Endothelial cell of coronary artery (primary cell): ENCODE results near the gene AVPR1A. TPM values are rescaled to one million over a fixed set of nuclear protein-coding genes. Genes with fewer than 3 reads are reported as not detected.

Experiments used
- total RNA-seq: library from RNA; depleted of rRNA; stranded (reverse); fragments of >200 nt; gene quantifications from 2 replicates; pipeline ENCODE4 v1.2.3, GENCODE V29; 2014

AVPR1A gene
- total RNA-seq: not detected in 2 replicates

DNA sequence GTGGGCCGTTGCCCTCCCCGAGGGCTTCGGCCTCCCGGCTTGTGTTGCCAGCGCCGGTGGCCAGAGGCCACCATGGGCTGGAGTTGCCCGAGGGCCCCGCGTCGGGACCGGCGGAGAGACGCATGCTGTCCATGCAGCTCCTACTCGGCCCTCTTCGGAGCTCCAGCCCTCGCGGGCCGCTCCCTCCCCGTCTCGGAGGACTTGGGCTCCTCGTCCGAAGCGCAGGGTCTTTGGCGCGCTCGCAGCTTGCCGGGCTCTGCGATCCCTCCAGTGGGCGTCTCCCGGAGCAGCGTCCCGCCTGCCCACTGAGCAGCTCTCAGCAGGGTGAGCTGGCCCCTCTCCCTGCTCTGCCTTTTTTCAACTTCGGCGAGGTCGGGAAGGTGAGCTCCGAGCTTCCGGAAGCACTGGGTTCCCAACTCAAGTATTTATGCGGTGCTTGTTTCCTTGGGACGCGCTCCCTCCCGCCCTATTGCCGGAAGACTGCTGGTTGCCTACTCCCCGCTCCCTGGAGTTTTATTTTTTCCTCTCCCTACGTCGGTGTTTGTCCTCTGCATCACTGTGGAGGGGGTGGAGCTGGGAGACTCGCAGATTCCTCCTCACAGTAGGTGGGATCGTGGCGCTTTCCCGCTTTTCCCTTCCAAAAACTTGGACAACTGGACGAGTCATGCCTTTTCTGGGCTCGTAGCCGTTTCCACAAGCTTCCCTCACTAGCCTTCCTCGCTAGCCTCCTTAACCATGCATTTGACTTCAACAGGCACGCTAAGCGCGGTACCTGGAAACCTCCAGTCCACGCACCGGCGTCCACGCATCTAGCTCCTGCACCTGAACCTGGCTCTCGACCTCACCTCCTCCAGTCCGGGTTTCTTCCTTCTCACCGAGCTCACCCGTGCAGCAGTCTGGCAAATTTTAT lies at the start of gene AVPR1A:
Gene AVPR1A (minus strand): TSS at position 489 of the 910 bp plus-strand sequence. CDS start 365 bp downstream, at position 124.

Other genes starting within 250 kb of the AVPR1A start
- gene PPM1H, start 216.1 kb downstream of the AVPR1A start, total RNA-seq: 3.0 and 3.8 TPM in 2 replicates